Measurements from ENCODE around the gene DNASE1L3. TPM values are rescaled to one million over a fixed set of nuclear protein-coding genes. Genes with fewer than 3 reads are reported as not detected.

The DNASE1L3 gene
- total and polyA plus RNA-seq, 2 of the 13 experiments (the other 11 are each of a cell fraction or from before 2014, with no cell fraction given): 0.86 to 1.7 TPM

DNA sequence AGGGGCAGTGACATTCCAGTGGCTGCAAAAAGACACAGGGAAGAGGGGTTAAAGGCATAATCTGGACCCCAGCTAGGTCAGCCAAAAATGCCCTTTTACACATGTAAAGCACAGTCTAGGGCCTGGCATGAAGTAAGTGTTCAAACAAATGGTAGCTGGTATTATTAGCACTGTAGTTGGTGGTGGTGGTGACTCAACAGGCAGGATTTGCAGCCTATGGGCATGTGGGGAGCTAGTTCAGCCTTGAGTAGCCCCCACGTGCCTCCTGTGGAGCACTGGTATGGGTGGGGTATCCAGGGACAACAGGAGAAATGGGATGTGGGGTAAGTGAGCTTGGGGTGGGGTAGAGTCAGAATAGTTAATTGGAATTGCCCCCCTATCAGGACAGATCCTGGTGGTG is 27.6 kb downstream of the DNASE1L3 start (continued):
- TF ChIP-seq, protein P1, sequence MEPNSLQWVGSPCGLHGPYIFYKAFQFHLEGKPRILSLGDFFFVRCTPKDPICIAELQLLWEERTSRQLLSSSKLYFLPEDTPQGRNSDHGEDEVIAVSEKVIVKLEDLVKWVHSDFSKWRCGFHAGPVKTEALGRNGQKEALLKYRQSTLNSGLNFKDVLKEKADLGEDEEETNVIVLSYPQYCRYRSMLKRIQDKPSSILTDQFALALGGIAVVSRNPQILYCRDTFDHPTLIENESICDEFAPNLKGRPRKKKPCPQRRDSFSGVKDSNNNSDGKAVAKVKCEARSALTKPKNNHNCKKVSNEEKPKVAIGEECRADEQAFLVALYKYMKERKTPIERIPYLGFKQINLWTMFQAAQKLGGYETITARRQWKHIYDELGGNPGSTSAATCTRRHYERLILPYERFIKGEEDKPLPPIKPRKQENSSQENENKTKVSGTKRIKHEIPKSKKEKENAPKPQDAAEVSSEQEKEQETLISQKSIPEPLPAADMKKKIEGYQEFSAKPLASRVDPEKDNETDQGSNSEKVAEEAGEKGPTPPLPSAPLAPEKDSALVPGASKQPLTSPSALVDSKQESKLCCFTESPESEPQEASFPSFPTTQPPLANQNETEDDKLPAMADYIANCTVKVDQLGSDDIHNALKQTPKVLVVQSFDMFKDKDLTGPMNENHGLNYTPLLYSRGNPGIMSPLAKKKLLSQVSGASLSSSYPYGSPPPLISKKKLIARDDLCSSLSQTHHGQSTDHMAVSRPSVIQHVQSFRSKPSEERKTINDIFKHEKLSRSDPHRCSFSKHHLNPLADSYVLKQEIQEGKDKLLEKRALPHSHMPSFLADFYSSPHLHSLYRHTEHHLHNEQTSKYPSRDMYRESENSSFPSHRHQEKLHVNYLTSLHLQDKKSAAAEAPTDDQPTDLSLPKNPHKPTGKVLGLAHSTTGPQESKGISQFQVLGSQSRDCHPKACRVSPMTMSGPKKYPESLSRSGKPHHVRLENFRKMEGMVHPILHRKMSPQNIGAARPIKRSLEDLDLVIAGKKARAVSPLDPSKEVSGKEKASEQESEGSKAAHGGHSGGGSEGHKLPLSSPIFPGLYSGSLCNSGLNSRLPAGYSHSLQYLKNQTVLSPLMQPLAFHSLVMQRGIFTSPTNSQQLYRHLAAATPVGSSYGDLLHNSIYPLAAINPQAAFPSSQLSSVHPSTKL (CRISPR knock-in tag; IDR thresholded peaks at IDR 0.05): no peak
- TF ChIP-seq ZNF24 (IDR thresholded peaks at IDR 0.05) (no peak), ZBTB7A (CRISPR knock-in tag; IDR thresholded peaks at IDR 0.05) (no peak), ZNF709 (CRISPR knock-in tag; IDR thresholded peaks at IDR 0.05) (no peak), CREB1 (IDR thresholded peaks at IDR 0.05) (no peak), CREB1 (CRISPR knock-in tag; IDR thresholded peaks at IDR 0.05) (no peak)
- TF ChIP-seq, protein P2, sequence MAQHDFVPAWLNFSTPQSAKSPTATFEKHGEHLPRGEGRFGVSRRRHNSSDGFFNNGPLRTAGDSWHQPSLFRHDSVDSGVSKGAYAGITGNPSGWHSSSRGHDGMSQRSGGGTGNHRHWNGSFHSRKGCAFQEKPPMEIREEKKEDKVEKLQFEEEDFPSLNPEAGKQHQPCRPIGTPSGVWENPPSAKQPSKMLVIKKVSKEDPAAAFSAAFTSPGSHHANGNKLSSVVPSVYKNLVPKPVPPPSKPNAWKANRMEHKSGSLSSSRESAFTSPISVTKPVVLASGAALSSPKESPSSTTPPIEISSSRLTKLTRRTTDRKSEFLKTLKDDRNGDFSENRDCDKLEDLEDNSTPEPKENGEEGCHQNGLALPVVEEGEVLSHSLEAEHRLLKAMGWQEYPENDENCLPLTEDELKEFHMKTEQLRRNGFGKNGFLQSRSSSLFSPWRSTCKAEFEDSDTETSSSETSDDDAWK (CRISPR knock-in tag; IDR thresholded peaks at IDR 0.05): no peak

DNA sequence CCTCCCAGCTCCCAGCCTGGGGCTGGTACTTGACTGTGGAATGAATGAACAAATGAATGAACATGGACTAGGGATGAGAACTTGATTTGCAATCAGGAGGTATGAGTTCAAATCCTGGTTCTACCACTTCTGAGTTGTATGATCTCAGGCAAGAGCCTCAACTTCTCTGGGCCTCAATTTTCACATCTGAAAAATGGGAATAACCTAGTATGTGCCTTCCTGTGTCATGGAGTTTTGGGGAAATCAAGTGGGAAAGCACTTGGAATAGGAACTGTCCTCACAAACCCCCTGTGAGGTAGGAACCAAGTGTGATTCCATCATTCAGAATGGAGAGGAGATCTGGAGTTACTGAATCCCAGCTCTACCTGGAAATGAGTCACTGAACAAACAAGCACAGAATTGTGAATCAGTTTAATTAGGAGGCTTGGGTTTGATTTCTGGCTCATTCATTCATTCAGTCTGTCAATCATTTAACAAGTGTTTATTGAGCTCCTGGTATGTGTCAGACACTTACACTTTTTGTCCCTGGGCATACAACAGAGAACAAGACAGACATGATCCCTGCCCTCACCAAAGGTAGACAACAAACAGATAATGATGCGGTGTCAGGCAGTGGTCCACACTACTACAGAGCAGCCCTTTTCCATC is 29.7 kb downstream of the DNASE1L3 start:
- H3K79me2 ChIP-seq (ENCODE audit: insufficient read depth, low read length): no peaks in the 10 kb centered on the region
- H4K20me1 ChIP-seq (ENCODE audit: insufficient read depth, low read length): no peaks in the 10 kb centered on the region
- ChIA-PET CTCF (ENCODE audit: low intra/inter-chr PET ratio, low total read pairs) (no interaction called here), POLR2A (interaction anchor here (2.4 kb wide), 1 partner anchor 125 kb away, joined by 13 read pairs; the partner anchor contains the start of genes HTD2 and RPP14)
- H2AFZ ChIP-seq (ENCODE audit: low read length): no peak overlapping the region
- FAIRE-seq (peak; percentile 51), ATAC-seq (peak; percentile 40), DNase-seq (ENCODE audit: low spot score) (peak; percentile 88)
- 0% methylated on average over 1 of the region's 1 CpG for WGBS (ENCODE audit: low lambda C conversion rate)
- H3K4me1 ChIP-seq (ENCODE audit: insufficient read depth, low read length): peaks cover 93% of the 10 kb centered on the region
- BruUV-seq (replicated peaks): no TSS peak
- no peaks in the 10 kb centered on the region for H3K36me3 ChIP-seq (replicated peaks in 1 of 2; ENCODE audit: control insufficient read depth in 1 of 2, insufficient read depth in 2 of 2, low read length in 2 of 2)
- H3K27me3 ChIP-seq (ENCODE audit: control insufficient read depth in 1 of 2, insufficient read depth in 2 of 2, low read length in 2 of 2): peaks cover 0 to 16% of the 10 kb centered on the region in 2 experiments; a peak in 2 of 5 replicates
- peak overlapping the region; percentile 50 for H3K4me2 ChIP-seq (ENCODE audit: low read depth, low read length)
- H3K4me3 ChIP-seq (replicated peaks in 1 of 3; ENCODE audit: insufficient read depth in 1 of 3, low read depth in 2 of 3, low read length in 3 of 3): no peak overlapping the region; a peak in 1 of 6 replicates
- H3K27ac ChIP-seq (ENCODE audit: extremely low read length, insufficient read depth, low read length): no peak overlapping the region
- in situ Hi-C loops (cut with HindIII; ENCODE audit: extremely low pct_ligation_motif_present, low pct_unique_long_range_greater_than_20kb): loop anchor here (5.0 to 10.0 kb wide), 2 partner anchors 36 to 234 kb away; no protein-coding TSS in a partner anchor
- no peak overlapping the region for H3K9ac ChIP-seq (ENCODE audit: insufficient read depth, low read depth, low read length)
- intact Hi-C loops (cut with micrococcal nuclease; ENCODE audit: unreplicated experiment): no loop called here
- H3K9me3 ChIP-seq (ENCODE audit: low read length): no peaks in the 10 kb centered on the region
- TF ChIP-seq RXRB (CRISPR knock-in tag; IDR thresholded peaks at IDR 0.05; ENCODE audit: borderline replicate concordance) (peak; percentile 61; the same call in 1 of the 2 replicates), JARID2 (CRISPR knock-in tag; IDR thresholded peaks at IDR 0.05; ENCODE audit: insufficient replicate concordance) (no peak), KDM2A (CRISPR knock-in tag; IDR thresholded peaks at IDR 0.05; ENCODE audit: borderline replicate concordance, low read depth) (no peak), MAFK (conservative IDR thresholded peaks at IDR 0.05 in 1 of 2, IDR thresholded peaks at IDR 0.05 in 1 of 2; ENCODE audit: low read length in 2 of 2) (no peak), JUNB (CRISPR knock-in tag; IDR thresholded peaks at IDR 0.05; ENCODE audit: borderline replicate concordance) (peak; percentile 75; the same call in 1 of the 2 replicates)
- TF ChIP-seq, protein P3, sequence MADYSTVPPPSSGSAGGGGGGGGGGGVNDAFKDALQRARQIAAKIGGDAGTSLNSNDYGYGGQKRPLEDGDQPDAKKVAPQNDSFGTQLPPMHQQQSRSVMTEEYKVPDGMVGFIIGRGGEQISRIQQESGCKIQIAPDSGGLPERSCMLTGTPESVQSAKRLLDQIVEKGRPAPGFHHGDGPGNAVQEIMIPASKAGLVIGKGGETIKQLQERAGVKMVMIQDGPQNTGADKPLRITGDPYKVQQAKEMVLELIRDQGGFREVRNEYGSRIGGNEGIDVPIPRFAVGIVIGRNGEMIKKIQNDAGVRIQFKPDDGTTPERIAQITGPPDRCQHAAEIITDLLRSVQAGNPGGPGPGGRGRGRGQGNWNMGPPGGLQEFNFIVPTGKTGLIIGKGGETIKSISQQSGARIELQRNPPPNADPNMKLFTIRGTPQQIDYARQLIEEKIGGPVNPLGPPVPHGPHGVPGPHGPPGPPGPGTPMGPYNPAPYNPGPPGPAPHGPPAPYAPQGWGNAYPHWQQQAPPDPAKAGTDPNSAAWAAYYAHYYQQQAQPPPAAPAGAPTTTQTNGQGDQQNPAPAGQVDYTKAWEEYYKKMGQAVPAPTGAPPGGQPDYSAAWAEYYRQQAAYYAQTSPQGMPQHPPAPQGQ (CRISPR knock-in tag; IDR thresholded peaks at IDR 0.05; ENCODE audit: borderline replicate concordance): 0 out of 2 replicates have a peak, but pooled peaks have one; percentile 28
- TF ChIP-seq, protein P4, sequence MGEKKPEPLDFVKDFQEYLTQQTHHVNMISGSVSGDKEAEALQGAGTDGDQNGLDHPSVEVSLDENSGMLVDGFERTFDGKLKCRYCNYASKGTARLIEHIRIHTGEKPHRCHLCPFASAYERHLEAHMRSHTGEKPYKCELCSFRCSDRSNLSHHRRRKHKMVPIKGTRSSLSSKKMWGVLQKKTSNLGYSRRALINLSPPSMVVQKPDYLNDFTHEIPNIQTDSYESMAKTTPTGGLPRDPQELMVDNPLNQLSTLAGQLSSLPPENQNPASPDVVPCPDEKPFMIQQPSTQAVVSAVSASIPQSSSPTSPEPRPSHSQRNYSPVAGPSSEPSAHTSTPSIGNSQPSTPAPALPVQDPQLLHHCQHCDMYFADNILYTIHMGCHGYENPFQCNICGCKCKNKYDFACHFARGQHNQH (CRISPR knock-in tag; IDR thresholded peaks at IDR 0.05): no peak
